PFSK-1 (cell line): ENCODE measurements around the gene NDOR1. TPM values are rescaled to one million over a fixed set of nuclear protein-coding genes. Genes with fewer than 3 reads are reported as not detected.

ENCODE experiments used
- FOXP2 ChIP-seq: optimal IDR thresholded peaks from 2 replicates; pipeline ENCODE3; 2011; ENCODE audit warnings: borderline replicate concordance, control low read depth, inconsistent platforms; ENCODE audit not compliant: insufficient read depth; ENCODE audit errors: extremely low read length, extremely low read depth
- POLR2AphosphoS5 ChIP-seq: IDR thresholded peaks from 2 replicates; pipeline ENCODE4 v1.6.1; 2012; ENCODE audit warnings: low read depth, mild to moderate bottlenecking, control low read depth, low read length, moderate library complexity
- REST ChIP-seq, 2 experiments: IDR thresholded peaks; 2 replicates each; pipeline versions ENCODE4 v1.6.1 to v1.8.0; 2011 to 2012; ENCODE audit warnings: low read depth in 2 of 2, low read length in 2 of 2, control low read depth in 1 of 2, inconsistent platforms in 1 of 2, mild to moderate bottlenecking in 1 of 2, moderate library complexity in 1 of 2; ENCODE audit not compliant: insufficient read depth in 1 of 2
- SIN3A ChIP-seq: IDR thresholded peaks from 2 replicates; pipeline ENCODE4 v1.6.1; 2012; ENCODE audit warnings: mild to moderate bottlenecking, low read length, moderate library complexity, borderline replicate concordance; ENCODE audit not compliant: insufficient read depth
- TAF1 ChIP-seq: IDR thresholded peaks from 2 replicates; pipeline ENCODE4 v1.6.1; 2012; ENCODE audit warnings: low read length, control low read depth, borderline replicate concordance; ENCODE audit not compliant: insufficient read depth
- polyA plus RNA-seq: library from polyadenylated mRNA; unstranded; fragments of >200 nt; gene quantifications from one replicate; pipeline ENCODE4 v1.2.1, GENCODE V29; 2012; ENCODE audit warnings: low read depth, missing spikeins; ENCODE audit not compliant: insufficient read length

NDOR1 gene
- polyA plus RNA-seq, result 25.5 TPM

GRCh38 chr9:137205126-137206069, at the start of gene NDOR1, which contains the start of gene TMEM203:
NDOR1 (plus strand) TSS chr9:137205700; CDS start chr9:137205778, 78 bp downstream.
TMEM203 (minus strand) TSS chr9:137205648; CDS start chr9:137205414, 234 bp downstream.
- TF ChIP-seq FOXP2 (no peak), TAF1 (peak; percentile 82; the same call in 1 of the 2 replicates), SIN3A (peak; percentile 74; the same call in 1 of the 2 replicates), POLR2AphosphoS5 (peak; percentile 76; the same call in 1 of the 2 replicates), REST (IDR thresholded peaks at IDR 0.05; ENCODE audit: insufficient read depth in 1 of 2, low read depth in 2 of 2, low read length in 2 of 2) (peak in 1 of 2 experiments; percentile 46; a peak in 1 of 4 replicates)

GRCh38 chr9:137156567-137157375, 48.7 kb upstream of the NDOR1 start:
- TF ChIP-seq REST (IDR thresholded peaks at IDR 0.05; ENCODE audit: insufficient read depth in 1 of 2, low read depth in 2 of 2, low read length in 2 of 2), result no peak
- no peak for TF ChIP-seq TAF1
- TF ChIP-seq FOXP2, result no peak
- TF ChIP-seq POLR2AphosphoS5, result no peak
- no peak for TF ChIP-seq SIN3A

GRCh38 chr9:137157618-137158415, 47.7 kb upstream of the NDOR1 start:
- TF ChIP-seq TAF1, result no peak
- no peak for TF ChIP-seq POLR2AphosphoS5
- TF ChIP-seq FOXP2, result no peak
- no peak for TF ChIP-seq REST (IDR thresholded peaks at IDR 0.05; ENCODE audit: insufficient read depth in 1 of 2, low read depth in 2 of 2, low read length in 2 of 2)
- TF ChIP-seq SIN3A, result no peak

GRCh38 chr9:137158625-137159024, 46.9 kb upstream of the NDOR1 start:
- no peak for TF ChIP-seq POLR2AphosphoS5
- TF ChIP-seq REST (IDR thresholded peaks at IDR 0.05; ENCODE audit: insufficient read depth in 1 of 2, low read depth in 2 of 2, low read length in 2 of 2), result no peak
- TF ChIP-seq FOXP2, result no peak
- no peak for TF ChIP-seq TAF1
- TF ChIP-seq SIN3A, result no peak
